Measurements from ENCODE around the gene TLE3.

TLE3 gene

GRCh38 chr15:70066004-70066403, 31.7 kb downstream of the TLE3 start:
- DNase-seq (ENCODE audit: extremely low read depth in 1 of 2, low read depth in 1 of 2) = no peak

- DNase-seq (ENCODE audit: extremely low read depth in 1 of 2, low read depth in 1 of 2) = no peak
Observed at GRCh38 chr15:70065006-70065722, 32.6 kb downstream of the TLE3 start.

GRCh38 chr15:70064441-70064840, 33.3 kb downstream of the TLE3 start:
- DNase-seq (ENCODE audit: extremely low read depth in 1 of 2, low read depth in 1 of 2) = no peak

- no peak for DNase-seq (ENCODE audit: extremely low read depth in 1 of 2, low read depth in 1 of 2)
Observed at GRCh38 chr15:70063980-70064379, 33.7 kb downstream of the TLE3 start.

- no peak for DNase-seq (ENCODE audit: extremely low read depth in 1 of 2, low read depth in 1 of 2)
Observed at GRCh38 chr15:70063261-70063925, 34.3 kb downstream of the TLE3 start.

- no peak for DNase-seq (ENCODE audit: extremely low read depth in 1 of 2, low read depth in 1 of 2)
Observed at GRCh38 chr15:70062321-70062956, 35.3 kb downstream of the TLE3 start.

GRCh38 chr15:70061696-70062270, 35.9 kb downstream of the TLE3 start:
- no peak for DNase-seq (ENCODE audit: extremely low read depth in 1 of 2, low read depth in 1 of 2)

GRCh38 chr15:70060993-70061305, 36.8 kb downstream of the TLE3 start:
- DNase-seq (ENCODE audit: extremely low read depth in 1 of 2, low read depth in 1 of 2) = no peak

- no peak for DNase-seq (ENCODE audit: extremely low read depth in 1 of 2, low read depth in 1 of 2)
Observed at GRCh38 chr15:70060214-70060992, 37.3 kb downstream of the TLE3 start.

GRCh38 chr15:70059476-70060213, 38.1 kb downstream of the TLE3 start:
- DNase-seq (ENCODE audit: extremely low read depth in 1 of 2, low read depth in 1 of 2) = no peak

- DNase-seq (ENCODE audit: extremely low read depth in 1 of 2, low read depth in 1 of 2) = no peak
Observed at GRCh38 chr15:70058642-70059360, 38.9 kb downstream of the TLE3 start.

- no peak for DNase-seq (ENCODE audit: extremely low read depth in 1 of 2, low read depth in 1 of 2)
Observed at GRCh38 chr15:70057931-70058641, 39.6 kb downstream of the TLE3 start.

GRCh38 chr15:70056091-70056680, 41.5 kb downstream of the TLE3 start:
- DNase-seq (ENCODE audit: extremely low read depth in 1 of 2, low read depth in 1 of 2) = no peak

- DNase-seq (ENCODE audit: extremely low read depth in 1 of 2, low read depth in 1 of 2) = no peak
Observed at GRCh38 chr15:70055601-70056051, 42.1 kb downstream of the TLE3 start.

GRCh38 chr15:70054884-70055387, 42.8 kb downstream of the TLE3 start:
- no peak for DNase-seq (ENCODE audit: extremely low read depth in 1 of 2, low read depth in 1 of 2)

GRCh38 chr15:70054366-70054765, 43.4 kb downstream of the TLE3 start:
- DNase-seq (ENCODE audit: extremely low read depth in 1 of 2, low read depth in 1 of 2) = no peak

GRCh38 chr15:70053716-70054229, 43.9 kb downstream of the TLE3 start:
- no peak for DNase-seq (ENCODE audit: extremely low read depth in 1 of 2, low read depth in 1 of 2)

GRCh38 chr15:70053001-70053715, 44.6 kb downstream of the TLE3 start:
- DNase-seq (ENCODE audit: extremely low read depth in 1 of 2, low read depth in 1 of 2) = no peak
